B cell (primary cell): ENCODE results near the gene TES. TPM values are rescaled to one million over a fixed set of nuclear protein-coding genes. Genes with fewer than 3 reads are reported as not detected.

Experiments used
- ATAC-seq: fragments of 200-7000 bp; cut with Tn5 transposase; one replicate; pipeline ENCODE4 v1.10.0; 2021; ENCODE audit warnings: low read depth, mild to moderate bottlenecking, moderate number of reproducible peaks, moderate library complexity
- CTCF ChIA-PET: fragments of 350-600 bp; sonication (Branson Sonifier 250); formaldehyde crosslinking; loops from one replicate; lab custom pipeline; 2021; ENCODE audit warnings: antibody characterized with exemption, inconsistent platforms; lab: Charles Lee
- POLR2A ChIA-PET: fragments of 350-600 bp; sonication (Branson Sonifier 250); formaldehyde crosslinking; loops from one replicate; lab custom pipeline; 2021; ENCODE audit warnings: antibody characterized with exemption; lab: Charles Lee
- DNase-seq: peaks from one replicate; pipeline ENCODE4 v3.0.0; 2013
- H2AFZ ChIP-seq: 2 replicates; pipeline ENCODE4 v1.6.1; 2012; ENCODE audit warnings: mild to moderate bottlenecking, low read depth, low read length; ENCODE audit not compliant: insufficient read depth, poor library complexity, severe bottlenecking
- H3K27ac ChIP-seq, 2 donors: 1 replicate in 1 of 2; 2 replicates in 1 of 2; pipeline ENCODE4 v1.5.1; 2012 to 2013; ENCODE audit warnings: low read length in 2 of 2, mild to moderate bottlenecking in 2 of 2, moderate library complexity in 1 of 2
- H3K27me3 ChIP-seq, 4 experiments: fragments of 200-600 bp in 1 of 4; sonication (generic) in 1 of 4; replicated peaks in 1 of 4; 1 replicate in 2 of 4; 2 replicates in 2 of 4; pipeline versions ENCODE4 v1.6.1 to v1.7.0; 2013 to 2016; ENCODE audit warnings: low read length in 3 of 4, mild to moderate bottlenecking in 2 of 4, mixed read lengths in 1 of 4, moderate library complexity in 1 of 4; ENCODE audit not compliant: insufficient read depth in 4 of 4, control insufficient read depth in 3 of 4; ENCODE audit errors: control extremely low read depth in 1 of 4
- H3K36me3 ChIP-seq, 2 experiments: replicated peaks in 1 of 2; 1 replicate in 1 of 2; 2 replicates in 1 of 2; pipeline versions ENCODE4 v1.6.1 to v1.7.1; 2013; ENCODE audit warnings: low read length in 1 of 2; ENCODE audit not compliant: insufficient read depth in 2 of 2, control insufficient read depth in 1 of 2; ENCODE audit errors: control extremely low read depth in 1 of 2, extremely low read depth in 1 of 2
- H3K4me1 ChIP-seq, 2 donors: fragments of 200-600 bp in 1 of 2; sonication (generic) in 1 of 2; 1 replicate in 1 of 2; 2 replicates in 1 of 2; pipeline versions ENCODE4 v1.5.1 to v1.6.1; 2013 to 2017; ENCODE audit warnings: low read length in 2 of 2; ENCODE audit not compliant: control insufficient read depth in 2 of 2, insufficient read depth in 2 of 2
- H3K4me2 ChIP-seq: replicated peaks from 2 replicates; pipeline ENCODE3; 2012; ENCODE audit warnings: mild to moderate bottlenecking, low read depth, low read length; ENCODE audit not compliant: poor library complexity, severe bottlenecking
- H3K4me3 ChIP-seq, 5 experiments: fragments of 200-600 bp in 1 of 5; sonication (generic) in 1 of 5; 1 replicate in 3 of 5; 2 replicates in 2 of 5; pipeline versions ENCODE4 v1.5.1 to v1.7.0; 2011 to 2016; ENCODE audit warnings: low read length in 4 of 5, mild to moderate bottlenecking in 4 of 5, low read depth in 2 of 5, control low read depth in 1 of 5, moderate library complexity in 1 of 5; ENCODE audit not compliant: insufficient read depth in 1 of 5; ENCODE audit errors: control extremely low read depth in 1 of 5, extremely low read depth in 1 of 5
- H3K79me2 ChIP-seq: fragments of 200-600 bp; sonication (generic); one replicate; pipeline ENCODE4 v1.6.0; 2016; ENCODE audit warnings: low read length; ENCODE audit not compliant: control insufficient read depth, insufficient read depth
- H3K9ac ChIP-seq: fragments of 200-600 bp; sonication (generic); 2 replicates; pipeline ENCODE4 v1.6.1; 2017; ENCODE audit warnings: mild to moderate bottlenecking, low read length, moderate library complexity
- H3K9me3 ChIP-seq, 3 donors: one replicate each; pipeline versions ENCODE4 v1.6.1 to v1.7.1; 2013; ENCODE audit warnings: low read length in 2 of 3; ENCODE audit not compliant: control insufficient read depth in 2 of 3, insufficient read depth in 1 of 3; ENCODE audit errors: control extremely low read depth in 1 of 3
- H4K20me1 ChIP-seq: 2 replicates; pipeline ENCODE4 v1.6.0; 2012; ENCODE audit warnings: mild to moderate bottlenecking, low read length; ENCODE audit not compliant: insufficient read depth, control insufficient read depth, poor library complexity, severe bottlenecking
- H3K27ac Mint-ChIP-seq: one replicate; pipeline ENCODE4 v1.8.0; 2021; ENCODE audit warnings: mixed read lengths
- H3K27me3 Mint-ChIP-seq: one replicate; pipeline ENCODE4 v1.8.0; 2021; ENCODE audit warnings: mixed read lengths
- H3K4me1 Mint-ChIP-seq: one replicate; pipeline ENCODE4 v1.8.0; 2021; ENCODE audit warnings: mixed read lengths
- H3K4me3 Mint-ChIP-seq: one replicate; pipeline ENCODE4 v1.8.0; 2021; ENCODE audit warnings: mixed read lengths
- H3K9me3 Mint-ChIP-seq: one replicate; pipeline ENCODE4 v1.8.0; 2022; ENCODE audit warnings: mixed read lengths; ENCODE audit not compliant: insufficient read depth
- EZH2 ChIP-seq: IDR thresholded peaks from 2 replicates; pipeline ENCODE4 v1.6.1; 2012; ENCODE audit warnings: borderline replicate concordance, low read depth, mild to moderate bottlenecking, moderate library complexity, low read length; ENCODE audit not compliant: insufficient read depth, poor library complexity, severe bottlenecking
- WGBS: methylation state at CpG from one replicate; pipeline ENCODE4 v1.1.5; 2013; ENCODE audit warnings: missing lambda C conversion rate; ENCODE audit not compliant: insufficient coverage; 5-methylcytosine and 5-hydroxymethylcytosine counted together
- intact Hi-C: fragments of 100-400 bp; cut with micrococcal nuclease; formaldehyde crosslinking; loops from one replicate; pipeline ENCODE4 v1.10.0; 2022
- polyA plus RNA-seq: library from polyadenylated mRNA; depleted of rRNA; stranded (reverse); fragments of >200 nt; gene quantifications from 2 replicates; pipeline ENCODE4 v1.2.3, GENCODE V29; 2012
- total RNA-seq, 2 donors: library from RNA; stranded (reverse); fragments of 120-200 nt in 1 of 2; gene quantifications; 1 replicate in 1 of 2; 2 replicates in 1 of 2; pipeline versions ENCODE4 v1.2.3 to v1.2.4, GENCODE V29; 2013 to 2022
- TF ChIP-seq, protein P1 (sequence below): fragments of 200-600 bp; IDR thresholded peaks from one replicate; pipeline ENCODE4 v1.8.0; 2022; ENCODE audit warnings: antibody characterized with exemption, mild to moderate bottlenecking

TES gene
- total and polyA plus RNA-seq, 2 donors (not counting 1 experiment from before 2014, with no cell fraction given) = 55.3 to 62.5 TPM

DNA sequence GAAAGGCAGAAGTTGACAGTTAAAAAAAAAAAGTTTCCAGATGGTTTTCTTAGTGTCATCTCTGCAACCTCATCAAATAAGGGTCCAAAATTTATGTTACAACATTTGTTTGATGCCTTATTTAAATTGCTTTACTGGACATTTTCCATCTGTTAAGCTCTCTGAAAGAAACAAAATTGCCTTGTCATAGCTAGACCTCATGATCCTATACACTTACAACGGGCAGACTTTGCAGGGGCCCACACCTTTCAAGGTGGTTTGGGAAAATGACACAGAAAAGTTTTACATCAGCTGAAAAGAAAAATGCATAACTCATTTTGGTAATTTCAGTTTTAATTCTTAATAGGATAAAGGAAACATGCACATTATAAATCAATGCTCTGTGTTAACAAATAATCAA lies 1.4 kb upstream of the TES start:
- peak overlapping the region; percentile 1 for H3K4me3 Mint-ChIP-seq
- POLR2A ChIA-PET = no interaction called here
- Histone ChIP-seq H3K4me1 (peaks cover 23 to 24% of the 10 kb centered on the region in 2 donors), H3K79me2 (peaks cover 27% of the 10 kb centered on the region), H3K4me2 (no peak overlapping the region), H2AFZ (no peak overlapping the region), H3K27me3 (no peaks in the 10 kb centered on the region), H3K9me3 (no peaks in the 10 kb centered on the region), H4K20me1 (no peaks in the 10 kb centered on the region), H3K4me3 (no peak overlapping the region), H3K27ac (no peak overlapping the region), H3K36me3 (no peaks in the 10 kb centered on the region), H3K9ac (no peak overlapping the region)
- peaks cover 29% of the 10 kb centered on the region for H3K4me1 Mint-ChIP-seq
- no peak overlapping the region for H3K27ac Mint-ChIP-seq
- ATAC-seq (no peak), DNase-seq (no peak)
- intact Hi-C loops = no loop called here
- H3K9me3 Mint-ChIP-seq = no peaks in the 10 kb centered on the region
- H3K27me3 Mint-ChIP-seq = no peaks in the 10 kb centered on the region
- TF ChIP-seq, protein P1, sequence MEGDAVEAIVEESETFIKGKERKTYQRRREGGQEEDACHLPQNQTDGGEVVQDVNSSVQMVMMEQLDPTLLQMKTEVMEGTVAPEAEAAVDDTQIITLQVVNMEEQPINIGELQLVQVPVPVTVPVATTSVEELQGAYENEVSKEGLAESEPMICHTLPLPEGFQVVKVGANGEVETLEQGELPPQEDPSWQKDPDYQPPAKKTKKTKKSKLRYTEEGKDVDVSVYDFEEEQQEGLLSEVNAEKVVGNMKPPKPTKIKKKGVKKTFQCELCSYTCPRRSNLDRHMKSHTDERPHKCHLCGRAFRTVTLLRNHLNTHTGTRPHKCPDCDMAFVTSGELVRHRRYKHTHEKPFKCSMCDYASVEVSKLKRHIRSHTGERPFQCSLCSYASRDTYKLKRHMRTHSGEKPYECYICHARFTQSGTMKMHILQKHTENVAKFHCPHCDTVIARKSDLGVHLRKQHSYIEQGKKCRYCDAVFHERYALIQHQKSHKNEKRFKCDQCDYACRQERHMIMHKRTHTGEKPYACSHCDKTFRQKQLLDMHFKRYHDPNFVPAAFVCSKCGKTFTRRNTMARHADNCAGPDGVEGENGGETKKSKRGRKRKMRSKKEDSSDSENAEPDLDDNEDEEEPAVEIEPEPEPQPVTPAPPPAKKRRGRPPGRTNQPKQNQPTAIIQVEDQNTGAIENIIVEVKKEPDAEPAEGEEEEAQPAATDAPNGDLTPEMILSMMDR = no peak
- no peak for TF ChIP-seq EZH2
- CTCF ChIA-PET = interaction anchor here (1.1 to 6.1 kb wide), 6 partner anchors 8 to 32 kb away, joined by 3 to 48 read pairs (median 13); no protein-coding TSS in a partner anchor
- WGBS = no CpG with 5 or more reads among the region's 1 CpG

DNA sequence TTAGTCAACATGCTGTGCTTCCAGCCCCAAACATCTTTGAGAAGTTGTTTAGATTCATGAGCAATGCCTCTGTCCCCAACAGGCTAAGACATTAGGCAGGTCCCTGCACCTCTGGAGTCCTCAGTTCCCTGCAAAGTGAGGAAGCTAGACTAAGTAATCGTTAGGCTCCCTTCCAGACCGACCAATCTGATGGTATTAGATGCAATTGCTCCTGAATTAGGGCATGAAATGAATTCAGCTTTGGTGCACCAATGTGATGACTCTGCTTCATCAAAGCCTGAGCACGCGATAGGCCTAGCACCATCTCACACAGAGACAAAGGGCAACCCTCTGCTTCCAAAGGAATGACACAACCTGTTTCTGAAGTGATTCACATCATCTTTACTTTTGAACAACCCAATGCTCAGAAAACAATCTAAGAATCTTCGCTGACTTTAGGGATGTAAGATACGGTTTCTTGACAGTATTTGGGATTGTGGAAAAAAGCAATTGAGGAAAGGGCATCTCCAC lies 723 bp upstream of the TES start:
- ATAC-seq = no peak
- Histone ChIP-seq H3K9ac (no peak overlapping the region), H3K79me2 (peaks cover 33% of the 10 kb centered on the region), H3K9me3 (no peaks in the 10 kb centered on the region), H4K20me1 (peaks cover 6% of the 10 kb centered on the region), H3K4me2 (peak overlapping the region; percentile 81), H3K4me1 (peaks cover 29 to 31% of the 10 kb centered on the region in 2 donors), H3K27me3 (no peaks in the 10 kb centered on the region), H2AFZ (peak overlapping the region; percentile 81), H3K36me3 (no peaks in the 10 kb centered on the region), H3K4me3 (peak overlapping the region in 1 of 5 experiments; percentile 85), H3K27ac (peak overlapping the region in 1 of 2 donors; percentile 89)
- H3K4me3 Mint-ChIP-seq = peak overlapping the region; percentile 71
- DNase-seq = peak; percentile 30
- POLR2A ChIA-PET = interaction anchor here (2.1 kb wide), 1 partner anchor 1286 kb away, joined by 5 read pairs; no protein-coding TSS in a partner anchor
- CTCF ChIA-PET = interaction anchor here (1.3 to 6.1 kb wide), 12 partner anchors 11 to 74 kb away, joined by 3 to 48 read pairs (median 12); no protein-coding TSS in a partner anchor
- H3K27me3 Mint-ChIP-seq = no peaks in the 10 kb centered on the region
- intact Hi-C loops = loop anchor here (1.0 to 10.0 kb wide), 5 partner anchors 21 to 1285 kb away; partner anchors contain the start of genes CAPZA2 and MDFIC
- 93% methylated on average over 4 of the region's 6 CpGs for WGBS
- H3K4me1 Mint-ChIP-seq = peaks cover 36% of the 10 kb centered on the region
- TF ChIP-seq EZH2 = no peak
- TF ChIP-seq, protein P1 = no peak
- H3K9me3 Mint-ChIP-seq = no peaks in the 10 kb centered on the region
- H3K27ac Mint-ChIP-seq = peak overlapping the region; percentile 71
